HG02884 (cell line): Measurements from ENCODE around the gene DNMBP.
"Not testable (repeated sequence)": the region's sequence is repeated elsewhere in the genome, so short reads cannot be mapped to it uniquely, and the experiment has no call there.

Experiments used
- ATAC-seq: cut with Tn5 transposase; IDR thresholded peaks from one replicate; pipeline ENCODE4 v1.9.1; 2021; ENCODE audit warnings: mild to moderate bottlenecking, moderate library complexity; ENCODE audit not compliant: unreplicated experiment

DNMBP gene

GRCh38 chr10:99993701-99994689 is 15.8 kb downstream of the DNMBP start:
- ATAC-seq: peak; percentile 66

- ATAC-seq: not testable (repeated sequence)
Observed at GRCh38 chr10:99985637-99986036, 24.1 kb downstream of the DNMBP start.

GRCh38 chr10:99984211-99985034 is 25.3 kb downstream of the DNMBP start:
- peak; percentile 55 for ATAC-seq

- ATAC-seq: no peak
Observed at GRCh38 chr10:99983280-99983988, 26.3 kb downstream of the DNMBP start.

GRCh38 chr10:99982728-99983127 is 27.0 kb downstream of the DNMBP start:
- ATAC-seq: no peak

- no peak for ATAC-seq
Observed at GRCh38 chr10:99981581-99982199, 28.1 kb downstream of the DNMBP start.

- no peak for ATAC-seq
Observed at GRCh38 chr10:99979066-99979685, 30.6 kb downstream of the DNMBP start.

- ATAC-seq: no peak
Observed at GRCh38 chr10:99977916-99978315, 31.8 kb downstream of the DNMBP start.

GRCh38 chr10:99976886-99977665 is 32.7 kb downstream of the DNMBP start:
- no peak for ATAC-seq

GRCh38 chr10:99975942-99976809 is 33.6 kb downstream of the DNMBP start:
- no peak for ATAC-seq

GRCh38 chr10:99975106-99975829 is 34.5 kb downstream of the DNMBP start:
- ATAC-seq: no peak

GRCh38 chr10:99973190-99973589 is 36.6 kb downstream of the DNMBP start:
- no peak for ATAC-seq

GRCh38 chr10:99967961-99968360 is 41.8 kb downstream of the DNMBP start:
- ATAC-seq: no peak

GRCh38 chr10:99966306-99966705 is 43.4 kb downstream of the DNMBP start:
- ATAC-seq: no peak

- ATAC-seq: no peak
Observed at GRCh38 chr10:99965700-99966099, 44.0 kb downstream of the DNMBP start.

GRCh38 chr10:99964791-99965190 is 45.0 kb downstream of the DNMBP start:
- no peak for ATAC-seq

GRCh38 chr10:99963467-99964165 is 46.1 kb downstream of the DNMBP start:
- ATAC-seq: not testable (repeated sequence)
